GM21786 (cell line): ENCODE measurements around the gene TSPY1.
"Not testable (repeated sequence)": the region's sequence is repeated elsewhere in the genome, so short reads cannot be mapped to it uniquely, and the experiment has no call there.

Experiments
- ATAC-seq: cut with Tn5 transposase; IDR thresholded peaks from one replicate; pipeline ENCODE4 v1.9.1; 2021; ENCODE audit not compliant: unreplicated experiment

Gene TSPY1

GRCh38 chrY:9466655-9467054 lies at the start of gene TSPY1:
TSS of gene TSPY1 (plus strand) at chrY:9466955. CDS start at chrY:9467001, 46 bp downstream.
- ATAC-seq: not testable (repeated sequence)

- ATAC-seq: not testable (repeated sequence)
Measured at GRCh38 chrY:9486967-9487366, 20.2 kb downstream of the TSPY1 start, which contains the start of gene TSPY9. TSS of gene TSPY9 (plus strand) at chrY:9487267. CDS start at chrY:9487313, 46 bp downstream.

GRCh38 chrY:9504396-9504795 lies 37.6 kb downstream of the TSPY1 start:
- ATAC-seq: not testable (repeated sequence)

GRCh38 chrY:9516287-9516686 lies 49.5 kb downstream of the TSPY1 start:
- ATAC-seq: not testable (repeated sequence)
